GM06990 (cell line): ENCODE measurements around the gene NSD1.
"Not testable (repeated sequence)": the region's sequence is repeated elsewhere in the genome, so short reads cannot be mapped to it uniquely, and the experiment has no call there.

ENCODE experiments used
- DNase-seq: peaks from one replicate; pipeline ENCODE4 v3.0.0-alpha.2; 2011; ENCODE audit not compliant: insufficient read length; ENCODE audit errors: extremely low read depth
- H3K27me3 ChIP-seq: replicated peaks from 2 replicates; pipeline ENCODE4 v1.6.0; 2011; ENCODE audit warnings: low read length; ENCODE audit not compliant: control insufficient read depth, insufficient read depth
- H3K36me3 ChIP-seq: 2 replicates; pipeline ENCODE4 v1.5.1; 2011; ENCODE audit warnings: low read length; ENCODE audit not compliant: control insufficient read depth, insufficient read depth
- H3K4me3 ChIP-seq: replicated peaks from 2 replicates; pipeline ENCODE4 v1.5.1; 2011; ENCODE audit warnings: low read depth, mild to moderate bottlenecking, control low read depth, low read length
- CTCF ChIP-seq: IDR thresholded peaks from 2 replicates; pipeline ENCODE4 v1.5.1; 2011; ENCODE audit warnings: low read length, control low read depth, mild to moderate bottlenecking, inconsistent platforms; ENCODE audit not compliant: insufficient read depth, poor library complexity, severe bottlenecking

The NSD1 gene

GRCh38 chr5:177256296-177256695 lies 122.7 kb downstream of the NSD1 start:
- TF ChIP-seq CTCF = no peak
- Histone ChIP-seq H3K27me3 (no peaks in the 10 kb centered on the region), H3K4me3 (no peak overlapping the region), H3K36me3 (peaks cover 3% of the 10 kb centered on the region)
- no peak for DNase-seq

- H3K27me3 ChIP-seq, DNase-seq: not testable (repeated sequence)
These were observed 125.1 kb downstream of the NSD1 start for GRCh38 chr5:177258711-177259110.

GRCh38 chr5:177260961-177261360 lies 127.4 kb downstream of the NSD1 start:
- H3K27me3 ChIP-seq = no peaks in the 10 kb centered on the region
- peaks cover 4% of the 10 kb centered on the region for H3K36me3 ChIP-seq
- H3K4me3 ChIP-seq = no peak overlapping the region
- no peak for TF ChIP-seq CTCF
- no peak for DNase-seq

More at GRCh38 chr5:177258711-177259110, 125.1 kb downstream of the NSD1 start:
- not testable (repeated sequence) for H3K4me3 ChIP-seq, H3K36me3 ChIP-seq

DNA sequence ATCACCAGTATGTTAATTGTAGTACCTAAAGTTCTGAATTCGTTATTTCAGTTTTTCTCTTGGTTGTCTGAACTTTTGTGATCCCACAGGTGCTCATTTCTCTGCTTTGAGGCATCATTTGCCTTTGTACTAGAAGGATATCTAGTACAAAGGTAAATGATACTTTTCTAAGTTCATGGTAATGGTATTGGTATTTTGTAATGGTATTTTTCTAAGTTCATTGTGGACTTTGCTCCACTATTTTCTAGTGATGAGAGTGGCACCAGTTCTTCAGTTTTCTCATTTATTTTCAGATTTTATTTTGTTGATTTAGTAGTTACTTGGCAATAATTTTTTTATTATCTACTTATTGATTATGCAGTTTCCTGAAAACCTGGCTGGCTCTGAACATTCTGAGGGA lies 127.9 kb downstream of the NSD1 start:
- DNase-seq = no peak
- Histone ChIP-seq H3K36me3 (peaks cover 5% of the 10 kb centered on the region), H3K27me3 (no peaks in the 10 kb centered on the region), H3K4me3 (no peak overlapping the region)
- no peak for TF ChIP-seq CTCF

GRCh38 chr5:177264178-177264577 lies 130.6 kb downstream of the NSD1 start:
- no peak for DNase-seq
- H3K27me3 ChIP-seq = no peaks in the 10 kb centered on the region
- H3K4me3 ChIP-seq = no peak overlapping the region
- H3K36me3 ChIP-seq = peaks cover 5% of the 10 kb centered on the region
- no peak for TF ChIP-seq CTCF

DNA sequence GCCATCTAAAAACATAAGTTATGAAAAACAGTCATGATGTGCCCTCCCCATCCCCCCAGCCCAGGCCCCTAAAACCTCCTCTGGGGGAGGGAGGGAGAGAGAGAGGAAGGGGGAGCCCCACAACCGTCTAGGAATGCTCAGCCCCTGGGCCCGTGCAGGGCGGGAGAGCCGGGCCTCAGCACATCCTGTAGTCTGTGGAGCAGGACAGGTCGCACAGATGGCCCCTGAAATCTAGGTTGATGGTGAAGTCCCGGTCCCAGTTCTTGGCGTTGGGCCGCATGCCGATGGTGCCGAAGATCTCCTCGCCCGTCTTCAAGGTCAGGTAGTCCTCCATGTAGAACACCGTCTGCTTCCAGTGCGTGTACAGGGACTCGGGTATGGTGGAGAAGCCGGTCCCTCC lies 131.8 kb downstream of the NSD1 start:
- no peak for TF ChIP-seq CTCF
- Histone ChIP-seq H3K4me3 (no peak overlapping the region), H3K27me3 (no peaks in the 10 kb centered on the region), H3K36me3 (peaks cover 12% of the 10 kb centered on the region)
- no peak for DNase-seq
